ENCODE results near the gene ZNF627. TPM values are rescaled to one million over a fixed set of nuclear protein-coding genes. Genes with fewer than 3 reads are reported as not detected.
"Not testable (repeated sequence)": the region's sequence is repeated elsewhere in the genome, so short reads cannot be mapped to it uniquely, and the experiment has no call there.

The ZNF627 gene
- total RNA-seq, 2 donors from 2014 or later, result 4.6 to 8.8 TPM

- Histone ChIP-seq H3K4me3 (no peak overlapping the region), H3K27me3 (no peaks in the 10 kb centered on the region), H3K4me1 (peaks cover 33% of the 10 kb centered on the region), H3K9me3 (no peaks in the 10 kb centered on the region), H3K27ac (no peak overlapping the region), H3K36me3 (replicated peaks in 1 of 2; ENCODE audit: insufficient read depth in 1 of 2, low read depth in 2 of 2) (peaks cover 0 to 13% of the 10 kb centered on the region in 2 donors)
- intact Hi-C loops (cut with DNase I), result no loop called here
- DNase-seq (no peak), ATAC-seq (no peak)
- 79 to 80% methylated on average over 4 of the region's 4 CpGs for WGBS, 2 donors
- TF ChIP-seq POLR2A (IDR thresholded peaks at IDR 0.05) (no peak), CTCF (IDR thresholded peaks at IDR 0.05) (no peak)
These were observed 40.5 kb upstream of the ZNF627 start for GRCh38 chr19:11556634-11557420.

- no peaks in the 10 kb centered on the region for H3K27me3 ChIP-seq
- TF ChIP-seq POLR2A (IDR thresholded peaks at IDR 0.05), result peak; percentile 73 to 97 (median 96)
- TF ChIP-seq CTCF (IDR thresholded peaks at IDR 0.05), result peak in 3 of 7 experiments; percentile 14 to 40 (median 24)
- peaks cover 0 to 4% of the 10 kb centered on the region in 2 donors for H3K36me3 ChIP-seq (replicated peaks in 1 of 2; ENCODE audit: insufficient read depth in 1 of 2, low read depth in 2 of 2)
- H3K4me1 ChIP-seq, result peaks cover 33% of the 10 kb centered on the region
- intact Hi-C loops (cut with DNase I), result no loop called here
- peak within 1 kb of the TSS; percentile 53 to 75 for H3K4me3 ChIP-seq
- peak within 1 kb of the TSS; percentile 65 to 89 (median 80) for H3K27ac ChIP-seq
- 2 to 4% methylated on average over 23 to 57 of the region's 57 CpGs for WGBS, 2 donors
- DNase-seq (peak; percentile 97 to 99 (median 99)), ATAC-seq (peak; percentile 99)
- no peaks in the 10 kb centered on the region for H3K9me3 ChIP-seq
These were observed 38.1 kb upstream of the ZNF627 start, which contains the start of gene ELOF1 for GRCh38 chr19:11558881-11559828. Gene ELOF1 (minus strand): TSS chr19:11559230. CDS start chr19:11554347, 4,883 bp downstream.

GRCh38 chr19:11560404-11561051 lies 36.8 kb upstream of the ZNF627 start:
- intact Hi-C loops (cut with DNase I), result no loop called here
- ATAC-seq, result no peak
- no peaks in the 10 kb centered on the region for H3K36me3 ChIP-seq (replicated peaks in 1 of 2; ENCODE audit: insufficient read depth in 1 of 2, low read depth in 2 of 2)
- no peaks in the 10 kb centered on the region for H3K9me3 ChIP-seq
- no peak overlapping the region for H3K4me3 ChIP-seq
- no peak overlapping the region for H3K27ac ChIP-seq
- H3K4me1 ChIP-seq, result peaks cover 33% of the 10 kb centered on the region
- peak; percentile 44 to 69 (median 54) for DNase-seq
- TF ChIP-seq POLR2A (IDR thresholded peaks at IDR 0.05) (no peak), CTCF (IDR thresholded peaks at IDR 0.05) (peak; percentile 33 to 72 (median 57))
- H3K27me3 ChIP-seq, result no peaks in the 10 kb centered on the region
- 14 to 18% methylated on average over 9 of the region's 9 CpGs for WGBS, 2 donors

- no peak overlapping the region for H3K4me3 ChIP-seq
- intact Hi-C loops (cut with DNase I), result no loop called here
- TF ChIP-seq CTCF (IDR thresholded peaks at IDR 0.05) (no peak), POLR2A (IDR thresholded peaks at IDR 0.05) (no peak)
- no peaks in the 10 kb centered on the region for H3K9me3 ChIP-seq
- ATAC-seq (no peak), DNase-seq (no peak)
- H3K4me1 ChIP-seq, result peaks cover 13% of the 10 kb centered on the region
- 80 to 87% methylated on average over 8 of the region's 8 CpGs for WGBS, 2 donors
- no peaks in the 10 kb centered on the region for H3K36me3 ChIP-seq (replicated peaks in 1 of 2; ENCODE audit: insufficient read depth in 1 of 2, low read depth in 2 of 2)
- H3K27ac ChIP-seq, result no peak overlapping the region
- no peaks in the 10 kb centered on the region for H3K27me3 ChIP-seq
These were observed 33.8 kb upstream of the ZNF627 start for GRCh38 chr19:11563532-11563931.

GRCh38 chr19:11564082-11564807 lies 33.0 kb upstream of the ZNF627 start:
- DNase-seq; H3K27me3 ChIP-seq; H3K4me3 ChIP-seq; ATAC-seq; H3K9me3 ChIP-seq; H3K27ac ChIP-seq; intact Hi-C loops (cut with DNase I); H3K36me3 ChIP-seq (replicated peaks in 1 of 2; ENCODE audit: insufficient read depth in 1 of 2, low read depth in 2 of 2): not testable (repeated sequence)
- 95 to 97% methylated on average over 6 of the region's 6 CpGs for WGBS, 2 donors
- peaks cover 12% of the 10 kb centered on the region for H3K4me1 ChIP-seq

- H3K4me1 ChIP-seq; H3K36me3 ChIP-seq (replicated peaks in 1 of 2; ENCODE audit: insufficient read depth in 1 of 2, low read depth in 2 of 2); H3K4me3 ChIP-seq; H3K9me3 ChIP-seq; intact Hi-C loops (cut with DNase I); H3K27me3 ChIP-seq; ATAC-seq; DNase-seq; H3K27ac ChIP-seq: not testable (repeated sequence)
- WGBS, 2 donors, result 88 to 89% methylated on average over 5 of the region's 5 CpGs
These were observed 31.7 kb upstream of the ZNF627 start for GRCh38 chr19:11565649-11565980.
